GM12864 (cell line): Measurements from ENCODE around the gene PFKM.

Experiments
- DNase-seq: peaks from one replicate; pipeline ENCODE4 v3.0.0-alpha.2; 2011; ENCODE audit warnings: low read depth
- H3K4me3 ChIP-seq: 2 replicates; pipeline ENCODE4 v1.5.1; 2011; ENCODE audit warnings: mild to moderate bottlenecking, low read depth, low read length, control low read depth
- CTCF ChIP-seq: IDR thresholded peaks from 2 replicates; pipeline ENCODE4 v1.5.1; 2011; ENCODE audit warnings: low read depth, mild to moderate bottlenecking, moderate library complexity, low read length, control low read depth, inconsistent platforms; ENCODE audit errors: missing control alignments

Gene PFKM

GRCh38 chr12:48092611-48093010 lies 26.6 kb upstream of the PFKM start:
- H3K4me3 ChIP-seq, result no peak overlapping the region
- DNase-seq, result no peak
- no peak for TF ChIP-seq CTCF

GRCh38 chr12:48104531-48104930 lies 14.6 kb upstream of the PFKM start:
- TF ChIP-seq CTCF, result no peak
- peak overlapping the region; percentile 79 for H3K4me3 ChIP-seq
- DNase-seq, result no peak

- DNase-seq, result no peak
- peak overlapping the region; percentile 79 for H3K4me3 ChIP-seq
- TF ChIP-seq CTCF, result no peak
Observed at GRCh38 chr12:48105321-48105866, 13.8 kb upstream of the PFKM start.

GRCh38 chr12:48105867-48106680 lies 13.1 kb upstream of the PFKM start, which contains the start of gene SENP1:
Gene SENP1 (minus strand): TSS chr12:48106079. CDS start chr12:48101472, 4,607 bp downstream.
- TF ChIP-seq CTCF, result peak; percentile 14
- peak within 1 kb of the TSS; percentile 79 for H3K4me3 ChIP-seq
- peak; percentile 74 for DNase-seq

- no peak for DNase-seq
- TF ChIP-seq CTCF, result no peak
- peak overlapping the region; percentile 79 for H3K4me3 ChIP-seq
Observed at GRCh38 chr12:48106681-48107613, 12.2 kb upstream of the PFKM start.

GRCh38 chr12:48109424-48109823 lies 9.7 kb upstream of the PFKM start:
- no peak for TF ChIP-seq CTCF
- no peak for DNase-seq
- H3K4me3 ChIP-seq, result no peak overlapping the region
